HG03565 (cell line): ENCODE measurements around the gene ACKR1.

Experiments used
- ATAC-seq: cut with Tn5 transposase; IDR thresholded peaks from one replicate; pipeline ENCODE4 v1.9.1; 2021; ENCODE audit warnings: mild to moderate bottlenecking, moderate library complexity; ENCODE audit not compliant: unreplicated experiment

ACKR1 gene

DNA sequence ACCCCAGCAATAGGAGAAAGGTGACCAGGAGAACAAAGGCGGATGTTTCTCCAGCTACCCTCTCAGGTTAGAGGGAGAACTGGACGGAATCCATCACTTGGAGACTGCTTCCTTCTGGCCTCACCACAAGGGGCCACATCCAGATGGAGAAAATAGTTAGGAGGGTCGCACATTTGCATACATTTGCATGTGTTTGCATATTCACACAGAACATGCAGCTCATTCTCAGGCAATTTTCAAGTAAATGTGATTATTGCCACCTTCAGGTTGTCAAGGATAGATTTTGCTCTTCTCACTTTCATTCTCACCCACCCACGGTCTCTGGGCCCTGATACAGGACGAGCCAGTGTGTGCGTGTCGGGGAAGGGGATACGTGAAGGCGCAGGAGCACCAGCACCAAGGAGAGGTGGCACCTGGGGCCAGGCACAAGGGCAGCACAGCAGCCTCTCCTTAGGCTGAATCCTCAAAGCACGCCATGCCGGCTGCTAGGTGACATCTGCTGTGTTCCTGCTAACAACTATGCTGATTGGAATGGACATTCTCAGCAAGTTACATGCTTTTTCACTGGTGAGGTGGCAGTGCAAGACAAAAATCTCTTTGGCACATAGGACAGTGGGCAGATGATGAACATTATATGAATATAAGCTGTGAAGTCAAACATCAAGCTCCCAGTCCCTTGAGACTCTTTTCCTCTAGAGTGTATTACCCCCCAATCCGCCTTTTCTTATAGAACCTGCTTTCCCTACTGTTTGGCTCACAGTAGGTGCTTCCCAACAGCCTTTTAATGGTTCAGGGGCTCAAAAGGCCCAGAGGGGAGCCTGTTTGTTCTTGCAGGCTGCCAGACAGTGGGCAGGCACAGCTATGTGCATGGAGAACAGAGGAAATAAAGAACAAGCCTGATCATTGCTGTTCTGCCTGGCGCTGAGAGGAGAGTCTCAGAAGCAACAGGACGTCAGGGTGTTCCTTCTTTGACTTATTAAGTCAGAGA is 14.3 kb downstream of the ACKR1 start:
- ATAC-seq: no peak

DNA sequence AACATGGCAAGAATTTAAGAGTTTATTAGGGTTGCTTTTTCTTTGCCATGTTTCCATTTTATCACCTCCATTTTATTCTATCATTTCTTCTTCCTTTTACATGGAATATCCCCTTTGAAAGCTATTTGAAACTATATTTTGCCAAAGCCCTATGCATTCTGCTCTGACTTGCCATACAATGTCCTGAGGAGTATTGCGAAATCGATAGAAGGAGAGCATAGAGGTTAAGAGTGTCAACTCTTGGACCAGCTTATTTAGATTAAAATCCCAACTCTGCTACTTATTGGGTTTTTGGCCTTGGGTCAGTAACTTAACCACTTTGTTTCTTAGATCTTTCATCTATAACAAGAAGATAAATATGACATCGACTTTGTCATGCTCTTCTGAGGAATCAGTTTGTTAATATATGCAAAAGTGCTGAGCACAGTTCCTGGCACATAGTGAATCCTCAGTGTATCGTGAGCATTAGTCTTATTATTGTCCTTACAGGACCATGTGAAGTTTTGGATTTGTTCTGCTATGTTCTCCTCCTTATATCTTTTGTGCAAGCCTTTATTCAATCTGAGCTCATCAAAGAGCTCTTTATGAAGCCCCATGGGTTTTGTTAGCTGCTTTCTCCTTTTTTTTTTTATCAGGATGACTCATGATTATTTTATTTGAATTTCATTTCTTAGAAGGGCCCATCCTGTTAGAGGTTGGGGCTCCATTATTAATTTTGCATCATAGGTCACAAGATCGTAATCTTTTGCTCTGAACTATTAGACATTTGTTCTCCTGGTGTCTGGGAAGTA is 17.6 kb downstream of the ACKR1 start:
- ATAC-seq: no peak

DNA sequence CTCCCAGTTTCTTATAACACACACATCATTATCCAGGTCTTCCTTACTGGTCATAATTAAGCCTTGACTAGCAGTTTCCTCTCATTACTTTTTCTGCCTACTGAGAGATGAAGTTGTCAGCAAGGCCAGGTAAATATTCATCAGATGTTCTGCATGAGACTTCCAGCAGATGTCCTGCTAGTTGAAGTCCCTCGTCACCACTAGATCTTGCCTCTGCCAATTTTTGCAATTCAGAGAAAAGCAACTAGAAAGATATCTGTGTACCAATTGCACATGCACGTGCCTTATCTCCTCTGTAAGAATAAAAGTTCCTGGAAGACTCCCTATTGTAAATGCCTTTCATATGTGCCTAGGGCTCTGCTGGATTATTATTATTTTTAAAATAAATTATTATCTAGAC is 18.3 kb downstream of the ACKR1 start:
- ATAC-seq: no peak

DNA sequence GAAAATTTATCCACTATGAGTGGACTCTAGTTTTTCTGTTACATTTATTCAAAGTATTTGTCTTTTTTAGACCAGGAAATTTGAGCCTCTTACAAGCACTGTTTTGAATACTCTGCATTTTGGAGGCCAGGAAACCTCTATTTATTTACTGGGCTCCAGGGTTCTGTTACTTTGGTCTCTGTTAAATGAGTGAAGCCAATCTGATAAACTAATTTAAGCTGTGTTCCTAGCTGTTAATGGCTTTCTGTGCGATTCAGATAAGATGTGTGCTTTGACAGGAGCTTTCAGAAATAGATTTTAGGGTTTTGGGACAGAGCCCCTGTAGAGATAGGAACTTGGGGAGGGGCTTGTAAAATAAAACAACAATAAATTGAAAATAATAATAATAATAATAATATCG is 23.9 kb downstream of the ACKR1 start:
- ATAC-seq: no peak

DNA sequence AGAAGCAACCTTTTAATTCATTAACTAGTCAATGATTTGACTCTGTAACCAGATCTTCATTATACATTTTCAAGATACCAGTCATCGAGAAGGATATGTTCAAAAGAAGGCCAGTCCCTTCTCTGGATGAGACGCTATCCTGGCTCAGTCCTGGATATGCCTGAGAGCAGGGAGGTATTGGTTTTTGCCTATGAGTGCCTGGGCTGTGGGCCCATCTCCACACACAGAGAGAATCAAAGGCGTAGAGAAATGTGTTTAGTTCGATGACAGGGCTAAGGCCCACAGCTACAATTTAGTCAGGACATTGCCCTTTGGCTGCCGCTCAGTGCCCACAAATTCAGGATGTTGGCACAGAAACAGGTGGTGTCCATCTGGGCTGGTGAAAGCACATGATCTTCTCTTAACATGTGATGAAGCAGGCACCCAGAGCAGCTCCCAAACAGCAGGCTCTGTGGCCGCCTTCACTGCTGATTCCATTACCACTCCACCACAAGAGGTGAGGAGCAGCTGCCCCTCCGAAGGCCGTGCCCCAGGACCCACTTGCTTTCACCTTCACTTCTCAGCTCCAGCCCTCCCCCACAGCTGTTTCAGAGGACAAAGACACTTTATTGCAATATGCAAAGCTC is 24.7 kb downstream of the ACKR1 start:
- ATAC-seq: no peak

DNA sequence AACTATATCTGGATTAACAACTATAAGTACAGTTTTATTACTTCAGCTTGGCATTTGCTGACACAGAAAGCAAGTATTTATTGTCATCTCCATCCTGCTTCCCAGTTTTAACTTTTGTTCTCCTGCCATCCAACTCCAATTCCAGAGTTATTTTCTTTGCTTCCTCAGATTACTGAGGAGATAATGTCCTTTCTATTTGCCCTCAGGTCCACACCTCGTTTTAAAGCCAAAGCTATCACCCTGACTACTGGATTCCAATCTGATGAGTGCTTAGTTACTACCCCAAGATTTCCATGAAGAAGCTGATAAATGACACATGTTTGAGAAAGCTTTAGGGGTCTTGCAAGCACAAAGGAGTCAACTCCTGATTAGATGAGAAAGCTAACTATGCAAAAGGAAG is 25.2 kb downstream of the ACKR1 start:
- ATAC-seq: no peak

DNA sequence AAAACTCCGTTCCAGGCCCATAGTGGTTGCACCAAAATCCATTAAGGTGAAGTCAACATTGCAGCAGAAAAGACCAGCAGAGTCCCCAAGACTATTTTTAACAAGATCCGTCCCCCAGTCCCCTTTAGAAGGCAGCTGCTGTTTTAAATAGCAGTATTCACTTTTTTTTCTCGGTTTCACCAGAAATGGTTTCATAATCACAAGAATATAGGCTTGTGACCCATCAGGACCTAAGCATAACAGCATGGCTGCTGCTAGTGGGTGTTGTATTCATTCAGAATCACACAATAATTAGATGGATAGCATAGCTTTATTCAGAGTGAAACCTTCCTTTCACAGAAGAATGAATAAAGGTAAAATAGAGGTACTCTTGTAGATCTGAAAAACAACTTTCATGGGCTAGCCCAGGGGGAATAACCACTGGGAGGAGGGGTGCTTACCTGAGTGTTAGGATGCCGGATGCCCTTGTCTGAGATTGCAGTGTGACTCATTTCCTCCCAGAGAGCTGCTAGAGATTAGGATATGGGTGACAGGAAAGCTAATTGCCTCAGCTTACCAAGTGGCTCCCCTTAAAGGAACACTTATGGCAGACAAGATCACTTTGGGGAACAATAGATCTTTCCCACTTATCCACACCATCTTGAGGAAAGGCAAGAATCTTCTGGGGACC is 35.0 kb downstream of the ACKR1 start:
- peak; percentile 83 for ATAC-seq

DNA sequence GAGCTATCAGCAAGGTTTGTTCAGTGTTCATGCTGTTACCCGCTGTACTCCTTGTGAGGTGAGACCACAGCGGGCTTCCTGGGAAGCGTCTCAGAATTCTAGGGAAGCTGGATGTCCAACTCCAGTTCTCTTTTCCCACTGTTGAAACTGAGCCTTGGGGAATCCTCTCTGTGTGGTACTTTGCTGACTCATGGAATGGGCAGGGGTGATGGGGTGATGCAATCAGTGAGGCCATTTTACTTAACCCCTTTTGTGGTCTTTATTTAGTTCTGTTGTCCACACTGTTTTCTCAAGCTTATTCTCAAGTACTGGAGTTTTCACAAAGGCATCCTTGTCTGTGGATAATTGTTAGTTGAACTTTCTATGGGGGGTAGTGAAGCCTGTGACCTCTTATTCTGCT is 42.6 kb downstream of the ACKR1 start:
- no peak for ATAC-seq

DNA sequence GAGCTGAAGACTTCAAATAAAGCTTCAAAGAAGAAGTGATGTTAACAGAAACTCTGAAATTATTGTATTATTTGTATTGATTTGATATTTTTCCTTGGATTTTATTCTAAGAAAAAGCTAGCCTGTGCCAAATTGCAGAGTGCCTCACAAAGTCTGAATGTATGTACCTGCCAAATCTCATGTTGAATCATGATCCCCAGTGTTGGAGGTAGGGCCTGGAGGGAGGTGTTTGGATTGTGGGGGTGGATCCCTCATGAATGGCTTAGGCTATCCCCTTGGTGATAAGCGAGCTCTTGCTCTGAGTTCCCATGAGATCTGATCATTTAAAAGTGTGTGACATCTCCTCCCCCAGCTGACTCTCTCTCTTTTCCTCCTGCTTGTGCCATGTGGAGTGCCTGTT is 43.6 kb downstream of the ACKR1 start:
- ATAC-seq: no peak

DNA sequence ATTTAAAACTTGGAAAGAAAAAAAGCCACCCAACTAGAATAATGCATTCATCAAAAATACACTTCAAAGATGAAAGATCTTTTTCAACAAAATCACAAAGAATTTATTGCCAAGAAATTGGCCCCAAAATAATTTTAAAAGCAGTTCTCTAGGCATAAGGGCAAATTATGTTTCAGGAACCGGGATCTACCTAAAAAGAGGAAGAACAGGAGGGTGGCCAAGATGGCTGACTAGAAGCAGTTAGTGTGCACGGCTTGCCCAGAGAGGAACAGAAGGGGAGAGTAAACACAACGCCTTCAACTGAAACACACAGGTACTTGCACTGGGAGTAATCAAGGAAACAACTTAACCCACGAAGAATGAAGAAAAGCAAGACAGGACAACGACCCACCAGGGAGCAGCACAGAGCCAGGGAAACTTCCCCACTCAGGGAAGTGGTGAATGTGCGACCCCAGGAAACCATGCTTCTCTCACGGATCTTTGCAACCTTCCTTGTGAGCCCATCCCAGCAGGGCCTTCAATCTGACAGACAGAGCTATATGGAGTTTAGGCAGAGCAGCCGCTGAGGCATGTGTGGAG is 46.1 kb downstream of the ACKR1 start:
- ATAC-seq: no peak
